GM18951 (cell line): ENCODE data around the gene ADA.

Experiments
- POLR2A ChIP-seq: IDR thresholded peaks from 4 replicates; pipeline ENCODE4 v1.6.1; 2011; ENCODE audit warnings: mild to moderate bottlenecking; ENCODE audit not compliant: insufficient read length, insufficient read depth; ENCODE audit errors: extremely low read depth
- in situ Hi-C: fragments of 300-500 bp; cut with MboI; formaldehyde crosslinking; loops from one replicate; pipeline ENCODE4 v1.12.0; 2022; ENCODE audit warnings: low sequenced_read_pairs, mixed read lengths, inconsistent platforms; ENCODE audit not compliant: unreplicated experiment

The ADA gene

DNA sequence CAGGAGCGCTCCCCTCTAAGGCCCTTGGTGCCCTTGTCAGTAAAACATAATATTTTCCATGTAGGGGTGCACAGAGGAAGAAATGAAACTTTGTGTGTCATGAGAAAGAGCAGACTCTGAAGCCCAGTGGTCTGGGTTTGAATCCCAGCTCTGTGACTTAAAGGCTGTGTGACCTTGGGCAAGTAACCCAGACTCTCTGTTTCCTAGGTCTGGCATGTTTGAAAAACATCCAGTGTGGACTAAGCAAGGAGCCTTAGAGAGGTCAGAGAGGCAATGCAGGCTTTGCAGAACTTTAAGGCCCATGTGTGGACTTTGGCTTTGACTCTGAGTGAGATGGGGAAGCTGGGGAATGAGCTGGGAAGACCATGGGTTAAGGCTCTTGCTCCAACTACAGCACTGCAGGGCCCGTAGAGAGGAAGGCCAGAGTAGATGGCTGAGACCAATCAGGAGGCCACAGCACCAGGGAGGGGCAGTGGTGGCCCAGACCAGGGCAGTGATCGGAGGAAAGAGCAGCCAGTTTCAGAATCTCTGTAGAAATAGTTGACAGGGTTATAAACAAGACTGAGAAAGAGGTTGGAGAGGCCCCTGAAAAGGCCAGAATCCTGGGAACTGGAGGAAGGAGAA lies 18.2 kb downstream of the ADA start:
- TF ChIP-seq POLR2A: no peak
- in situ Hi-C loops: no loop called here

DNA sequence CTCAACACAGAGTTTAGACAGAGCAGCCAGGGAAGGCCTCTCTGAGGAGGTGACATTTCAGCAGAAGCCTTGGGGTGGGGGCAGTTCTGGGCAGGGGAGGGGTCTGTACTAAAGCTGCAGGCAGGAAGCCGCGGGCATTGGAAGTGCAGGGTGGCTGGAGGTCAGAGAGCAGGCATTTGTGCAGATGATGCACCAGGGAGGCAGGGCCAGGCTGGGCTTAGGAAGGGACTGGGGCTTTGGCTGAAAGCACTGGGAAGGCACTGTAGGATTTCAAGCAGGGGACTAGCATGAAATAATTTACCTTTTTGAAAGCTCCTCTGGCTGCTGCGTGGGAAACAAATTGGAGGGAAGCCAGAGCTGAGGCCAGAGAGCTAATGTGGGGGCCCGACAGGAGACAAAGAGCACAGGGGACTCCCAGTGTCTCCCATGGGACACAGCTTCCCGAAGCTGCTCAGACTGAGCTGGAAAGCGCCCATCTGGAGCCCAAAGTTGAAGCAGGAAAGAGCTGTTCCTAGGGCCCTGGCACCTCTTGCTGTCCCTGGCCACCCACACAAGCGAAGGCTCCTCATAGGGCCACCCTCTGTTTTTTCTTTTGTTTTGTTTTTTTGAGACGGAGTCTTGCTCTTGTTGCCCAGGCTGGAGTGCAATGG lies 19.3 kb downstream of the ADA start:
- TF ChIP-seq POLR2A: no peak
- in situ Hi-C loops: no loop called here

DNA sequence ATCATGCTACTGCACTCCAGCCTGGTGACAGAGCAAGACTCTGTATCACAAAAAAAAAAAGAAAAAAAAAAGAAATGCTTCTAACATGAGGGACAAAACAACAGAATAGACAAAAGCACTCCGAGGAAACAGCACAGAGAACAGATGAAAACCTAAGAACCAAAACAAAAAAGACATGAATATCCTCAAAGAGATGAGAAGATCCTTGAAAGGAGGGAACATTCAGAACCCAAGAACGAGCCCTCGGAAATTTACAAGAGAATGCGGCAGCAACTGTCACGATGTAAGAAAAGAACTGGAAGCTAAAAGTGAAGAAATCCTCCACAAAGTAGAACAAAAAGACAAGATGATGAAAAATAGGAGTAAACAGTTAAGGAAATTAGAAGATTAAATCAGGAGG lies 21.2 kb downstream of the ADA start:
- in situ Hi-C loops: no loop called here

GRCh38 chr20:44629542-44629941 lies 22.0 kb downstream of the ADA start:
- in situ Hi-C loops: loop anchor here (10.0 kb wide), 1 partner anchor 235 kb away; no protein-coding TSS in a partner anchor
- TF ChIP-seq POLR2A: no peak

More for the DNA sequence above, 21.2 kb downstream of the ADA start:
- TF ChIP-seq POLR2A: no peak

DNA sequence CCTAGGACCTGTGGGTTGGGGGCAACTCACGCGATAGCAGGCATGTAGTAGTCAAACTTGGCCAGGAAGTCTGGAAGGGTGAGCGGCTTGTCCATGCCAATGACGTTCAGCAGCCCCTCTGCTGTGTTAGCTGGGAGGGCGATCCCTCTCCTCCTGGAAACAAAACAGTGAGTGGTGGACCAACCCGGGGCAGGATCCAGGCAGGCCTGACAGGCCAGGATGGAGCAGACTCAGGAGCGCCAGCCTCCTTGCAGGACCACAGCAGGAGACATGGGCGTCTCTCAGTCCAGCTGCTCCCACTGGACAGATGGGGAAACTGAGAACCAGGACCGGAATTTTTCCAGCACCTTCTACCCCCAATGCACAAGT lies 22.5 kb downstream of the ADA start:
- TF ChIP-seq POLR2A: no peak
- in situ Hi-C loops: loop anchor here (10.0 kb wide), 1 partner anchor 234 kb away; no protein-coding TSS in a partner anchor

DNA sequence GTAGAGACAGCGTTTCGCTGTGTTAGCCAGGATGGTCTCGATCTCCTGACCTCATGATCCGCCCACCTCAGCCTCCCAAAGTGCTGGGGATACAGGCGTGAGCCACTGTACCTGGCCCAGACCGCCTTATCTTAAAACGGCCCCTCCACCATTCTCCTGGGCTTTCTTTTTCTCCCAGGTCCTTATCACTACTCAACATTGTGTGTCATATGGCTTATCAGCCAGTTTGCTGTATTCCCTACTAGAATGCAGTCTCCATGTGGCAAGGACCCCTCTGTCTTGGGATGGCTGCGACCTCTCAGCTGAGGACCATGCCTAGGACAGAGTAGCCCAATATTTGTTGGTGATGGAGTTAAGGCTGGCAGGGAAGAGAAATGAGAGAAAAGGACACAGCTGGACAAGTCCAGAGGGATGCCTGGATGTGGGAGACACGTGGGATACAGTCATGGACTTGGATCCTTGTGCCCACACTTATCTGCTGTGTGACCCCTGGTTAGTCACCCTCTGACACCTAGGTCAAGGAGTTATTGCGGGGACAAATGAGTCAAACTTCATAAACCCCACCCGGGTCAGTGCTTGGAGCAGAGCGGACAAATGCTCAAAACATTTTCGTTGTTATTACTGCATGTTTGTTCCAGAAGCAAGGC lies 24.0 kb downstream of the ADA start:
- in situ Hi-C loops: loop anchor here (10.0 kb wide), 1 partner anchor 233 kb away; no protein-coding TSS in a partner anchor
- no peak for TF ChIP-seq POLR2A

DNA sequence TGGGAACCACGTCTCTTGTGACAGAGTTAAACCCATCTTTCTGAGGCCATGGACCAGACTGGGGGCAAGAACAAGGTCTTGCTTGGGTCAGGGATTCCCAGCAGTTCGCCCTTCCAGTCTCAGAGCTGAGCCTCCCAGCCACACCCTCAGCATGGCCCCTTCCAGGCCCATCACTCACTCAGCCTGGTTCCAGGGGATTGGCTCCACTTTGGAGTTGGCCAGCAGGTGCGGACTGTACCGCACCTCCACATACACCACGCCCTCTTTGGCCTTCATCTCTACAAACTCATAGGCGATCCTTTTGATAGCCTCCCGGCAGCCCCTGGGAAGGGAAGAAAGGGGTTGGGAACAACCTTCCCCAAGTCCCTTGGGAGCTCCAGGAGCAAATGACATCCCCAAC lies 25.2 kb downstream of the ADA start:
- in situ Hi-C loops: loop anchor here (10.0 kb wide), 1 partner anchor 231 kb away; no protein-coding TSS in a partner anchor
- TF ChIP-seq POLR2A: no peak

- in situ Hi-C loops: loop anchor here (10.0 kb wide), 1 partner anchor 231 kb away; no protein-coding TSS in a partner anchor
- TF ChIP-seq POLR2A: no peak
These were observed 26.1 kb downstream of the ADA start for GRCh38 chr20:44625361-44625760.

DNA sequence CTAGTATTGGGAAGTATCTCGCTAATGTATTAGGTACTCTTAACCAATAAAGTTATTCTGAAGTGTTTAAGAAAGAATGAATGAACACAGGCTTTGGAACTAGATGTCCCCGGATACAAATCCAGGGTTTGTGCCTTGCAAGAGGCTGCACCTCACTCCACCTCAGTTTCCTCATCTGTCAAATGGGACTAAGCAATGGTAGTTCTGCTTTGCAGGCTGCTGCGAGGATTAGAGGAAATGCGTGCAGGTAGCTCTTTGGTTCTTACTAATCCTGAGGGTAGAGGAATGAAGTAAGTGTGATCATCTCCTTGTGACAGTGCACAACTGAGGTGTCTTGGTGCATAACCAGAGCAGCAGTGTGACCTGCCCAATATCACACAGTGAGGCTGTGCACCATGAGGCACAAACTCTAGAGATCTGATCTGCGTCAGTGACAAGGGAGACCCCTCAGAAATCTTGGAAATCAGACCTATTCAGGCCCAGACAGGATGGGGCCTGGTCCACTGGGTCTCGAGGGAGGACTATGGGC lies 26.7 kb downstream of the ADA start:
- in situ Hi-C loops: loop anchor here (10.0 kb wide), 1 partner anchor 230 kb away; no protein-coding TSS in a partner anchor
- TF ChIP-seq POLR2A: no peak

- in situ Hi-C loops: loop anchor here (10.0 kb wide), 1 partner anchor 229 kb away; no protein-coding TSS in a partner anchor
- no peak for TF ChIP-seq POLR2A
These were observed 27.3 kb downstream of the ADA start for GRCh38 chr20:44624152-44624551.

GRCh38 chr20:44622501-44623270 lies 28.8 kb downstream of the ADA start:
- no peak for TF ChIP-seq POLR2A
- in situ Hi-C loops: loop anchor here (10.0 kb wide), 1 partner anchor 228 kb away; no protein-coding TSS in a partner anchor

- in situ Hi-C loops: loop anchor here (10.0 kb wide), 1 partner anchor 227 kb away; no protein-coding TSS in a partner anchor
These were observed 29.6 kb downstream of the ADA start for GRCh38 chr20:44621939-44622338.

DNA sequence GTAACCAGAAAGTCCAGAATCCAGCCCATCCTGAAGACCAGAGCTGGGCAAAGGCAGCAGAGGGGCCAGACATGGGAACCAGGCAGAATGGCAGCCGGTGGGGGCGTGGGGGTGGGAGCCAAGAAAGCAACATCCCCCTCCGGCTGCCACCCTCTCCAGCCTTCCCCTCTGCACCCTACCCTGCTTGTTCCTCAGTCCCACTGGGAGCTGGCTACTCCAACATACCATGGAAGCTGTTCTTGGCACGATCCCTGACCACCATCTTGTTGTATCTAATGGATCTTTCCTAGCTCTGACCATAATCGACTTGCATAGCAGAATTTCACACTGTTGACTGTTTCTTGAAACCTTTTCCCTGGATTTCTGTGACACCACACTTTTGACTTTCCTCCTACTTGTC lies 30.2 kb downstream of the ADA start:
- TF ChIP-seq POLR2A: no peak
- in situ Hi-C loops: loop anchor here (10.0 kb wide), 1 partner anchor 227 kb away; no protein-coding TSS in a partner anchor

More at GRCh38 chr20:44621939-44622338, 29.6 kb downstream of the ADA start:
- TF ChIP-seq POLR2A: no peak

- TF ChIP-seq POLR2A: no peak
- in situ Hi-C loops: loop anchor here (10.0 kb wide), 1 partner anchor 225 kb away; no protein-coding TSS in a partner anchor
These were observed 31.5 kb downstream of the ADA start for GRCh38 chr20:44620030-44620429.
